GM10248 (cell line): ENCODE results near the gene STX17.

Experiments
- CTCF ChIA-PET: fragments of 300-600 bp; sonication (Branson Sonifier 250); formaldehyde crosslinking; extraction: SDS; loops from one replicate; lab custom pipeline; 2021; ENCODE audit warnings: antibody characterized with exemption; lab: Yijun Ruan, JAX
- POLR2A ChIA-PET: fragments of 350-650 bp; sonication (Branson Sonifier 250); formaldehyde crosslinking; extraction: SDS; loops from one replicate; lab custom pipeline; 2020; ENCODE audit warnings: antibody characterized with exemption; lab: Yijun Ruan, JAX
- DNase-seq: peaks from one replicate; pipeline ENCODE4 v3.0.0; 2012; ENCODE audit errors: extremely low spot score
- TF ChIP-seq, protein P1 (sequence below): IDR thresholded peaks from 2 replicates; pipeline ENCODE4 v1.5.1; 2012; ENCODE audit warnings: mild to moderate bottlenecking, low read depth; ENCODE audit errors: extremely low read depth, missing control alignments, control extremely low read depth

The STX17 gene

DNA sequence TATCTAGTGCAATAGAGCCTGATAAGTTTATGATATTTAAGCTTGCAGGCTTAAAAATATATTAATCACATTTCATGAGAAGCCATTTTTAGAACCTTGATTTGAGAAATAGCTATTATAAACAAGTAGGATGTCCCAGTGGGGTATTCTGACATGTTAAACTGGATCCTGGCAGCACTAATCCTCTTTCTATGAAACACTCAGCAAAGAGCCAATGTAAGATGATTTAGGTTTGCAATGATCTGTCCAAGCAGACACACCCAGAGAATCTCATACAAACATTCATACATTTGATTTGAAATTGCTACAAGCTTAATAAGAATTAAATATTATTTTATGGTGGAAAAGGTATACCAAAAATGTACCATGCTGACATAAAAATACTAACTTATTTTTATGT lies 105.8 kb downstream of the STX17 start:
- no peak for DNase-seq
- TF ChIP-seq, protein P1, sequence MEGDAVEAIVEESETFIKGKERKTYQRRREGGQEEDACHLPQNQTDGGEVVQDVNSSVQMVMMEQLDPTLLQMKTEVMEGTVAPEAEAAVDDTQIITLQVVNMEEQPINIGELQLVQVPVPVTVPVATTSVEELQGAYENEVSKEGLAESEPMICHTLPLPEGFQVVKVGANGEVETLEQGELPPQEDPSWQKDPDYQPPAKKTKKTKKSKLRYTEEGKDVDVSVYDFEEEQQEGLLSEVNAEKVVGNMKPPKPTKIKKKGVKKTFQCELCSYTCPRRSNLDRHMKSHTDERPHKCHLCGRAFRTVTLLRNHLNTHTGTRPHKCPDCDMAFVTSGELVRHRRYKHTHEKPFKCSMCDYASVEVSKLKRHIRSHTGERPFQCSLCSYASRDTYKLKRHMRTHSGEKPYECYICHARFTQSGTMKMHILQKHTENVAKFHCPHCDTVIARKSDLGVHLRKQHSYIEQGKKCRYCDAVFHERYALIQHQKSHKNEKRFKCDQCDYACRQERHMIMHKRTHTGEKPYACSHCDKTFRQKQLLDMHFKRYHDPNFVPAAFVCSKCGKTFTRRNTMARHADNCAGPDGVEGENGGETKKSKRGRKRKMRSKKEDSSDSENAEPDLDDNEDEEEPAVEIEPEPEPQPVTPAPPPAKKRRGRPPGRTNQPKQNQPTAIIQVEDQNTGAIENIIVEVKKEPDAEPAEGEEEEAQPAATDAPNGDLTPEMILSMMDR, result no peak
- ChIA-PET CTCF (interaction anchor here (0.9 to 3.2 kb wide), 6 partner anchors 9 to 781 kb away, joined by 3 to 10 read pairs (median 4); no protein-coding TSS in a partner anchor), POLR2A (no interaction called here)

DNA sequence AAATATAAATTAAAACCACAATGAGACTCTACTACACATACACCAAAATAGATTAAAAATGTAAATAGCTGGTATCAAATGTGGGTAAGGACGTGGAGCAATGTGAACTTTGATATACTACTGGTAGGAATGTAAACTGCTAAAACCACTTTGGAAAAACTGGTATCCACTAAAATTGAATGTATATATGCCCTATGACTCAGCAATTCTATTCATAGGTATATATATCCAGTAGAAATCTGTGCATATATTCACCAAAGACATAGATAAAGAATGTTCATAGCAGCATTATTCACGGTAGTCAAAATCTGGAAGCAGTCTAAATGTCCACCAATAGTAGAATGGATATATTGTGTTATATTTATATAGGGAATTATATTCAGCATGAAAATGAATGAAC lies 107.1 kb downstream of the STX17 start:
- ChIA-PET POLR2A (interaction anchor here (0.7 kb wide), 1 partner anchor 834 kb away, joined by 3 read pairs; no protein-coding TSS in a partner anchor), CTCF (interaction anchor here (1.3 to 3.2 kb wide), 3 partner anchors 9 to 829 kb away, joined by 4 to 10 read pairs (median 5); no protein-coding TSS in a partner anchor)
- TF ChIP-seq, protein P1, result no peak

DNA sequence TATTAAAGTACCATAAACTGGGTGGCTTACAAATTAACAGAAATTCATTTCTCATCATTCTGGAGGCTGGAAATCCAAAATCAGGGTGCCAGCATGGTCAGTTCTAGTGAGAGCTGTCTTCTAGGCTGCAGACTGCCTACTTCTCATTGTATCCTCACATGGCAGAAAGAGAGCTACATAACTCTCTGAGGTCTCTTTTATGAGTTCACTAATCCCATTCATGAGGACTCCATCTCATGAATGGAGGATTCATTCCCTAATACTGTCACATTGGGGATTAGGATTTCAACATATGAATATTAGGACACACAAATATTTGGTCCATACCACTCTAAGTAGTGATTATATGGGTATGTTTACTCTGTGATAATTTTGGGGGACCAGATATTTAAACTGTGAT lies 108.4 kb downstream of the STX17 start:
- CTCF ChIA-PET, result interaction anchor here (1.2 to 1.3 kb wide), 2 partner anchors 13 to 47 kb away, joined by 3 read pairs; no protein-coding TSS in a partner anchor

More for the DNA sequence above, 107.1 kb downstream of the STX17 start:
- no peak for DNase-seq

DNA sequence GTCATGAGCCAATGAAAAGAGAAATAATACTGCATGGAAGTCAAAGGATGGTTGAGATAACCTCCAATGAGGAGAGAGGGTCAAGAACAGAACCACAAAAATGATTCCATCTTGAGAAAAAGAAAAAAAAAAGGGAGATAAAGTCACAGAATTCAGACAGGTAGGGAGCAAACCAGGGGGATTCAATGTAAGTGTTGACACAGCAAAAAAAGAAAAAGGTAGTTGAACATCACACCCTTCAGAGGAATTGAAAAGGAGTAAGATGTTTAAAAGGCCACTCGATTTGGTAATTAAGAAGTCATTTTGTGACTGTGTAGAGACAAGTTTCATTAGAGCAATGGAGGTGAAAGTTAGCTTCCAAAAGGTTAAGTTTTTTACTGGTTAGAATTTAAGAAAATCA lies 113.1 kb downstream of the STX17 start:
- ChIA-PET CTCF (interaction anchor here (1.6 kb wide), 1 partner anchor 12 kb away, joined by 3 read pairs; no protein-coding TSS in a partner anchor), POLR2A (no interaction called here)
- TF ChIP-seq, protein P1, result no peak
- no peak for DNase-seq

More for the DNA sequence above, 108.4 kb downstream of the STX17 start:
- no peak for DNase-seq
- POLR2A ChIA-PET, result no interaction called here
- TF ChIP-seq, protein P1, result no peak
